NT2/D1 (cell line): Measurements from ENCODE around the gene TNS2.
"Not testable (repeated sequence)": the region's sequence is repeated elsewhere in the genome, so short reads cannot be mapped to it uniquely, and the experiment has no call there.

ENCODE experiments used
- DNase-seq: peaks from one replicate; pipeline ENCODE4 v3.0.0-alpha.2; 2011; ENCODE audit warnings: low read depth, low spot score
- H3K27me3 ChIP-seq: 2 replicates; pipeline ENCODE4 v1.6.0; 2011; ENCODE audit warnings: mild to moderate bottlenecking; ENCODE audit not compliant: insufficient read length, insufficient read depth
- H3K36me3 ChIP-seq: 2 replicates; pipeline ENCODE4 v1.6.1; 2011; ENCODE audit warnings: mild to moderate bottlenecking, low read length, mixed read lengths; ENCODE audit not compliant: insufficient read depth, insufficient read length
- H3K4me1 ChIP-seq: 2 replicates; pipeline ENCODE4 v1.5.1; 2011; ENCODE audit not compliant: insufficient read depth, insufficient read length
- H3K4me3 ChIP-seq: 2 replicates; pipeline ENCODE4 v1.5.1; 2011; ENCODE audit warnings: low read depth; ENCODE audit not compliant: insufficient read length
- H3K9ac ChIP-seq: 2 replicates; pipeline ENCODE4 v1.6.0; 2011; ENCODE audit warnings: low read depth; ENCODE audit not compliant: insufficient read length
- H3K9me3 ChIP-seq: 2 replicates; pipeline ENCODE4 v1.5.1; 2011; ENCODE audit warnings: mild to moderate bottlenecking, low read length; ENCODE audit not compliant: insufficient read depth
- SUZ12 ChIP-seq: IDR thresholded peaks from 2 replicates; pipeline ENCODE4 v1.6.1; 2011; ENCODE audit not compliant: insufficient read length, insufficient read depth; ENCODE audit errors: extremely low read depth
- YY1 ChIP-seq: IDR thresholded peaks from 2 replicates; pipeline ENCODE4 v1.6.1; 2011; ENCODE audit not compliant: insufficient read length, insufficient read depth
- ZNF274 ChIP-seq: IDR thresholded peaks from 2 replicates; pipeline ENCODE4 v1.6.1; 2011; ENCODE audit warnings: mild to moderate bottlenecking, low read depth, low read length

Gene TNS2

DNA sequence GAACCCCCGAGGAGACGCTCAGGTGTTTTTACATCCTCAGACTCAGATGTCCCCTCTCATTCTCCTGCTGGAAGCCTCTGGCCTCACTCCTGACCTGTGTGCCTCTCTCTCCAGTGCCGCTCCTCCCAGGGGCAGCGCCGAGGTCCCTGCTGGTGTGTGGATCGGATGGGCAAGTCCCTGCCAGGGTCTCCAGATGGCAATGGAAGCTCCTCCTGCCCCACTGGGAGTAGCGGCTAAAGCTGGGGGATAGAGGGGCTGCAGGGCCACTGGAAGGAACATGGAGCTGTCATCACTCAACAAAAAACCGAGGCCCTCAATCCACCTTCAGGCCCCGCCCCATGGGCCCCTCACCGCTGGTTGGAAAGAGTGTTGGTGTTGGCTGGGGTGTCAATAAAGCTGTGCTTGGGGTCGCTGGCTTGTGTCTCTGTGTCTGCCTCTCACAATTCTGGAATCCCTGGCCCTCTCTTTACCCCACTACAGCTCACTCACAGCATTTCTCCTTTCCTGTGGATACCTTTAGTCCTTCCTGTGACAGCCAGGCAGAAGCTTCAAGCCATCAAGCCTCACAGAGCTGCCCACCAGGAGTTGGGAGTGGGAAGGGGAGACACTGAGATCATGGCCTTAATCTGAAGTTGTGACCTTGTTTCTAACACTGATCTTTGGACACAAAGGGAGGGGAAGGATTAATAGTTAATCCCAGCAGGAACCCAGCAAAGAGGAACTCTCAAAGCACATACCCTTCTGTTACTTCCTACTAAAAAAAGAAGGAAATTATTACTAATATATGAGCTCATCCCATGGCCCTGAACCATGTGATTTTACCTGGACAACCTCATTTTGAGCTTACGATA, 52.3 kb downstream of the TNS2 start:
- DNase-seq, result no peak
- Histone ChIP-seq H3K9me3 (no peaks in the 10 kb centered on the region), H3K9ac (no peak overlapping the region), H3K4me1 (peaks cover 19% of the 10 kb centered on the region), H3K4me3 (no peak overlapping the region), H3K36me3 (peaks cover 3% of the 10 kb centered on the region), H3K27me3 (peaks cover 20% of the 10 kb centered on the region)
- TF ChIP-seq ZNF274, result no peak
- TF ChIP-seq SUZ12, result no peak
- TF ChIP-seq YY1, result no peak

- no peak for DNase-seq
- no peak within 1 kb of the TSS for H3K4me3 ChIP-seq
- no peak for TF ChIP-seq SUZ12
- no peak for TF ChIP-seq ZNF274
- no peak for TF ChIP-seq YY1
- no peaks in the 10 kb centered on the region for H3K9me3 ChIP-seq
- peaks cover 3% of the 10 kb centered on the region for H3K36me3 ChIP-seq
- peaks cover 18% of the 10 kb centered on the region for H3K4me1 ChIP-seq
- H3K9ac ChIP-seq, result no peak within 1 kb of the TSS
- H3K27me3 ChIP-seq, result peaks cover 12% of the 10 kb centered on the region
These were observed 53.3 kb downstream of the TNS2 start, which contains the start of gene SOAT2 for GRCh38 chr12:53102883-53103807. TSS of gene SOAT2 (plus strand) at chr12:53103486. CDS start at chr12:53103578, 92 bp downstream.

DNA sequence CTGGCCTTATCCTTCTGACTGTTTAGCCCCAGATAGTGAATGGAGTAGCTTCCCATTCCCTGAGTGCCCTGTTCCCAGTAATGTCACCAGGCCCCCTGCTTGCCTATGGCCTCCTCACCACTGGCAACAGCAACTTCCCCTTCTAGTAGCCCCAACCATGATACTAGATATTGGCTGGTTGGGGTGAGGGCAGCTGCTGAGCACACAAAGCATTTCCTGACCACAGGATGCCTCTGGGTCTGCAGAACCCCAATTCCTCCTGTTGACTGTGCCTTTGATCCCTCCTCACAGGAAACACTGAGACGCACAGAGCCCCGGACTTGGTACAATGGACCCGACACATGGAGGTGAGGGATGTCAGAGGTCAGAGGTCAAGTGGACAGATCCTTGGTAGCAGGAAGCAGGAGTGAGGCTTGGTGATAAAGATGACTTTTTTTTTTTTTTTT, 54.0 kb downstream of the TNS2 start:
- Histone ChIP-seq H3K36me3 (peaks cover 3% of the 10 kb centered on the region), H3K27me3 (peaks cover 4% of the 10 kb centered on the region), H3K9me3 (no peaks in the 10 kb centered on the region), H3K4me1 (peaks cover 15% of the 10 kb centered on the region), H3K9ac (no peak overlapping the region), H3K4me3 (no peak overlapping the region)
- DNase-seq, result no peak
- TF ChIP-seq ZNF274 (no peak), SUZ12 (no peak), YY1 (no peak)

GRCh38 chr12:53105256-53105655, 55.4 kb downstream of the TNS2 start:
- no peak overlapping the region for H3K4me3 ChIP-seq
- H3K4me1 ChIP-seq, result peaks cover 11% of the 10 kb centered on the region

GRCh38 chr12:53105712-53106439, 56.0 kb downstream of the TNS2 start:
- Histone ChIP-seq H3K9me3 (peaks cover 13% of the 10 kb centered on the region), H3K36me3 (peaks cover 2% of the 10 kb centered on the region), H3K9ac (no peak overlapping the region), H3K4me1 (peaks cover 7% of the 10 kb centered on the region), H3K27me3 (no peaks in the 10 kb centered on the region), H3K4me3 (no peak overlapping the region)
- DNase-seq, result no peak
- no peak for TF ChIP-seq YY1
- TF ChIP-seq SUZ12, result no peak
- no peak for TF ChIP-seq ZNF274

More at GRCh38 chr12:53105256-53105655, 55.4 kb downstream of the TNS2 start:
- H3K27me3 ChIP-seq, result no peaks in the 10 kb centered on the region
- peaks cover 3% of the 10 kb centered on the region for H3K36me3 ChIP-seq
- H3K9me3 ChIP-seq, result peaks cover 9% of the 10 kb centered on the region
- H3K9ac ChIP-seq, result no peak overlapping the region
- DNase-seq, result no peak
- TF ChIP-seq ZNF274 (no peak), YY1 (no peak), SUZ12 (no peak)

- peaks cover 13% of the 10 kb centered on the region for H3K9me3 ChIP-seq
- DNase-seq, result no peak
- H3K9ac ChIP-seq, result no peak overlapping the region
- no peaks in the 10 kb centered on the region for H3K27me3 ChIP-seq
- no peaks in the 10 kb centered on the region for H3K36me3 ChIP-seq
- TF ChIP-seq SUZ12, result no peak
- TF ChIP-seq YY1, result no peak
- no peak for TF ChIP-seq ZNF274
- peaks cover 7% of the 10 kb centered on the region for H3K4me1 ChIP-seq
- no peak overlapping the region for H3K4me3 ChIP-seq
These were observed 57.3 kb downstream of the TNS2 start for GRCh38 chr12:53107122-53107521.

- not testable (repeated sequence) for H3K4me3 ChIP-seq, H3K4me1 ChIP-seq, H3K36me3 ChIP-seq, DNase-seq, H3K9ac ChIP-seq, H3K27me3 ChIP-seq
- H3K9me3 ChIP-seq, result peaks cover 13% of the 10 kb centered on the region
These were observed 62.6 kb downstream of the TNS2 start for GRCh38 chr12:53112431-53112830.
